HG03432 (cell line): ENCODE results near the gene VGLL4.
A peak's percentile ranks its signal among the peaks of the same experiment; 100 is the strongest.
"Not testable (repeated sequence)": the region's sequence is repeated elsewhere in the genome, so short reads cannot be mapped to it uniquely, and the experiment has no call there.

ENCODE experiments used
- ATAC-seq: cut with Tn5 transposase; IDR thresholded peaks from one replicate; pipeline ENCODE4 v1.9.1; 2021; ENCODE audit warnings: mild to moderate bottlenecking, moderate library complexity; ENCODE audit not compliant: unreplicated experiment

The VGLL4 gene

DNA sequence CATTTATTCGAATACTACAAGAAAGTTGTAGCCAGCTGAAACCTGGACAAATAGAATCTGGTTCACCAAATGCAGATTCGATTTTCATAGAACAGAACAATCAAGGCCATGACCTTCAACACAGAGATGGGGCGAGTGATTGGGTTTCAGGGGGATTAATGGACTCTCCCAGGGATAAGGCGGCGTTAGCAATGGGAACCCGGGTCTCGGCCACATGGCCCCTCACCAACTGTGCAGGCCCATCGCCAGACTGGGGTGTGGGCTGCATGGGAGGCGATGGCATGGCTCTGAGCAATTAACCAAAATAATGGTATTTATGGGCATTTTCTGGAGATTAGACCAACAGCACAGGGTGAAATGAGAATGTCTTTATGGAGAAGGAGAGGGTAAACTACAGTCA lies 34.2 kb downstream of the VGLL4 start:
- no peak for ATAC-seq

DNA sequence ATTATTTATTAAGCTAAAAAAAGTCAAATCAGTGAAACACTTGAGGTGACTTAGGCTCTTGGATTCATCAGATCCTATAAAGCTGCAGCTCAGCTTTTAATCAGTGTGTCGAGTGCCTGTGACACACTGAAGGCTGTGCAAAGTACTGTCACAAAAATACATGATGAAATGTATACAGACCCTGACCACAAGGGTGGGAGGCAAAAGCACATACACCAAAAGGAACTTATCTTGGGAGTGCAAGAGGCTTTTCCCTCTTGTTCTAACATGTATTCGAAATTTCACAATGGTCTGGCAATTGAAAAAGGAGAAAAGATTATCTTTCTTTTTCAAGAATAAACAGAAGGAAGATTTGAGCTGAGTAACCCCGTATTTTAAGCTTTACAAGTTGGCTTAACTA lies 35.9 kb downstream of the VGLL4 start:
- no peak for ATAC-seq

DNA sequence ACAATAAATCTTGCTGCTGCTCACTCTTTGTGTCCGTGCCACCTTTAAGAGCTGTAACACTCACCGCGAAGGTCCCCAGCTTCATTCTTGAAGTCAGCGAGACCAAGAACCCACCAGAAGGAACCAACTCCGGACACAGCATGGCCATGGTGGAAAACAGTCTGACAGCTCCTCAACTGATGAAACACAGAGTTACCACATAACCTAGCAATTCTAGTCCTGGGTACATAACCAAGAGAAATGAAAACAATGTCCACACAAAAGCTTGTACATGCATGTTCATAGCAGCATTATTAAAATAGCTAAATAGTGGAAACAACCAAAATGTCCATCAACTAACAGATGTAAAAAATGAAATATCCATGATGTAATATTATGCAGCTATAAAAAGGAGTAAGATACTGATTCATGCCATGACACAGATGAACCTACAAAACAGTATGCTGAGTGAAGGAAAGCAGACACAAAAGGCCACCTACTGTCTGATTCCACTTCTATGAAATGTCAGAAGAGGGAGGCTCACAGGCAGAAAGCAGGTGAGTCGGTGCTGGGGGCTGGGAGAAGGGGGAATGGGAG lies 36.8 kb downstream of the VGLL4 start:
- ATAC-seq = no peak

DNA sequence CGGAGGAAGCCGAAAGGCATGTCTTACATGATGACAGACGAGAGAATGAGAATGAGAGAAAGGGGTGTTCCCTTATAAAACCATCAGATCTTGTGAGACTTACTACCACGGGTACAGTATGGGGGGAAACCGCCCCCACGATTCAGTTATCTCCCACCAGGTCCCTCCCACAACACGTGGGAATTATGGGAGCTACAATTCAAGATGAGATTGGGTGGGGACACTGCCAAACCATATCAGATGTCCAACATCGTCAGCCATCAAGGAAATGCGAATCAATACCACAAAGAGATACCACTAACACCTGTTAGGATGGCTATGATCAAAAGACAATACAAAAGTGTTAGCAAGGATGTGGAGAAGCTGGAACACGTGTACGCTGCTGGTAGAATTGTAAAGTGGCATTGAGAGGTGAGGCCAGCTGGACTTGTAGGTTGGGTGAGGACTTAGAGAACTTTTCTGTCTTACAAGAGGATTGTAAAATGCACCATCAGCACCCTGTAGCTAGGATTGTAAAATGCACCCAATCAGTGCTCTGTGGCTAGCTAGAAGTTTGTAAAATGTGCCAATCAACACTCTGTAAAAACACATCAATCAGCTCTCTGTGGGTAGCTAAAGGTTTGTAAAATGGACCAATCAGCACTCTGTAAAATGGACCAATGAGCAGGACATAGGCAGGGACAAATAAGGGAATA lies 37.5 kb downstream of the VGLL4 start:
- ATAC-seq = no peak

DNA sequence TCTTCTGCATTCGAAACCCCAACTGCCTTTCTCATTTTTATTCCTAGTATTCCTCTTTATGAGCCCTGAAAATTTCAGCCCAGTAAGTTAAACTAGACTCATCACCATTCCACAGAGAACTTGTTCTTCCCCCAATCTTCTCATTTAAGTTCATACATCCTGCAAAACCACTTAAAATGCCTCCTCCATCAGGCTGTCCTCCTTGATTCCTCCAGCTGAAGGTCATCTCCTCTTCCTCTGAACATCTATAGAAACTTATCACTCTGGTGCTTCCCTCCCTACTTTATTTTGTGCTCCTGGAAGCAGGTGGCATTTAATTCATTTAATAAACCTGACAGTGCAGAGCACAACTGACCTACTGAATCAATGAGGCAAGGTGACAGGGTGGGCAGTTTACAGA lies 38.3 kb downstream of the VGLL4 start:
- no peak for ATAC-seq

DNA sequence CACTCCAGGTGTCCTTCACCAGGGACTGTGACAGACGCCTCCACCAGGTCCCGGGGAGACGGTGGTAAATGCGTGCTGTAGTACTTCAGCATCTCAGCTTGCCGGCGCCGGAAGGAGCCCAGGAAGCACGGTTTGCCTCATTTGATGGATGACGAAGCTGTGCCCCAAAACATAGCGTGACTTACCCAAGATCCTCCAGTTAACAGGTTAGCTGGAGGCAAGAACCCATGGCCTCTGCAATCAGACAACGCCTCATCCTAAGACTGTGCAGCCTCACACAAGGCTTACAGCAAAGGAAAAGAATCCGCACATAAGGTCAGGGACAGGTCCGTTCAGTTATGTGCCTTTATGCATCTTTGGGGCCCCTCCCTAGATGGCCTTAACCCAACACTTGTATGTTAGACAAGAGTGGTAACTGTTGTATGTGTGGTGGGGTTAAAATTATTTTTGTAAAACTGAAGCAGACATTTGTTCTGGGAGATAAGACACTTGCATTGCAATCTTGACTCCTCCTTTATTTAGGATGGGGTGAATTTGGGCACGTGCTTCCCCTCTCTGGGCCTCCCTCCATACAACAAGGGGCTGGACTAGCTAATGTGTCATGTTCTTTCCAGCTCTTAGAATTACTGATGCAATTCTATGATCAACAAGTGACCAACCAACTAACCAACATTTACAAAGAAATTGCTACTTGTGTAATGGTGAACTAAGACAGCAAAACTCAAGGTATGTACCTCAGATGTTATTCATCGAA lies 39.4 kb downstream of the VGLL4 start:
- ATAC-seq = no peak

DNA sequence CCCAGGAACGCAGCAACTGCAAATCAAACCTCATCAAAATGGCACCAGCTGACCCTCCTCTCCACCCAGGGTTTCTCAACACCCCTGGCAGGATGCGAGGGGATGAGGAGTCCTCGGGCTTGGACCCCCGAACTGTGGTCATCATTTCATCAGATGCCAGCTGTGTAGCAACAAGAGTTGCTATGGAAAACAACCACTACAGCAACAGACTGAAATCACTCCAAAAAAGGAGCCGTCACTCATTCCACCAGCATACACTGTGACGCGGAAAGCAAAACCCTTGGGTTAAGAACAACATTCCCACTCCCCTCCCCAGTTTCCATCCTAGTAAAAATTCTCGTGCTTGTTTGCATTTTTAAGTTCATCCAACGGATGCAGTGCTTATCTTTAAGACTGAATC lies 40.1 kb downstream of the VGLL4 start:
- no peak for ATAC-seq

DNA sequence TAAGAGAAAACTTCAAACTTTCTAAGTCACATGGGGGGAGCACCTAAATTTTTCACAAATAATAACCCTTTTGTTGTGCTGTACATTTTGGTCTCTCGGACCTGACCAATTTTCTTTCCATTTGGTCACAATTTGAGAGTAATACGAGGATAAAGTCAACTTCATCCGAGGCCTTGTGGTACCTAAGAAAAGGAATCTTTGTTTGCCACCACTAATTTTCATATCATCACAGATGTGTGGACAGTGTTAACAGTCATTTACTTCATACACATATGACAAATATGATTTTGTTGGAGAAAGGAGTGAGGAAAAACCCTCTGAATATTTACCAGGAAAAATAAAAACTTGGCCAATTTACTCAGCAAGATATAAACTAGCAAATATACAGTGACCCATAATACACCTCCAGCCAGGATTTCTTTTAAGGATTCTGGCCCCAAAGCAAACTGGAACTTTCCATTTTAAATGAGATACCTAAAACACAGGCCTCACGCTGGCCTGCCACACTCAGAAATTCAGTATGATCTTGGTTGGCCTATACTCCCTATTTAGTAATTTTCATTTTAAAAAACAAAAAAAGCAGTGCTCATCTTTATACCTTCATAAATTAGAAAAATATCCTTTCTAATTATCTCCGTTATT lies 40.7 kb downstream of the VGLL4 start:
- no peak for ATAC-seq

DNA sequence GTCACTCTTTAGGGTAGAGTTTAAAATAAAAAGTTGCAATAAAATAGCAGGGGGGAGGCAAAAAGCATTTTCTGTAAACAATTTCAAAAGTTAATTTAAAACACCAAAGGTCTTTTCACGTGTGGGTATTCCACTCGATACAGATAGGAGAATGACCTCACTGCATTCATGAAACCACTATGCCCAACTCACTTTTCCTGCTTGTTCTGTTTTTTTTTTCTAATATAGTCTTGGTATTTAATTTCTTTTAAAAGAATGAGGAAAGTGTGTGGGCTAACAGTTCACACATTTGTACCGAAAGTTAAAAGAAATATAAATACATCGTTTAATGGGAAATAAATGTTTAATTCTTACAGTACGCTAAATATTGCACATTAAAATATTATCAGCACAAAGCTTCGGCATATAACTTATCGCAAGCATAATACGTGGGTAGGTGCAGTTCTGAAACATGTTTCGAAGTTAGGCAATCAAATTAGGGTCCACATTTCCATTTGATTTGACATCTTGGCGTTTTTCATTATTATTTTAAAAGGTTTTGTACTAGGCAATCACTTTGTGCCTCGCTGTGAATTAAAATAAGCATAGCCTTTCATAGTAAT lies 41.4 kb downstream of the VGLL4 start:
- ATAC-seq = no peak

DNA sequence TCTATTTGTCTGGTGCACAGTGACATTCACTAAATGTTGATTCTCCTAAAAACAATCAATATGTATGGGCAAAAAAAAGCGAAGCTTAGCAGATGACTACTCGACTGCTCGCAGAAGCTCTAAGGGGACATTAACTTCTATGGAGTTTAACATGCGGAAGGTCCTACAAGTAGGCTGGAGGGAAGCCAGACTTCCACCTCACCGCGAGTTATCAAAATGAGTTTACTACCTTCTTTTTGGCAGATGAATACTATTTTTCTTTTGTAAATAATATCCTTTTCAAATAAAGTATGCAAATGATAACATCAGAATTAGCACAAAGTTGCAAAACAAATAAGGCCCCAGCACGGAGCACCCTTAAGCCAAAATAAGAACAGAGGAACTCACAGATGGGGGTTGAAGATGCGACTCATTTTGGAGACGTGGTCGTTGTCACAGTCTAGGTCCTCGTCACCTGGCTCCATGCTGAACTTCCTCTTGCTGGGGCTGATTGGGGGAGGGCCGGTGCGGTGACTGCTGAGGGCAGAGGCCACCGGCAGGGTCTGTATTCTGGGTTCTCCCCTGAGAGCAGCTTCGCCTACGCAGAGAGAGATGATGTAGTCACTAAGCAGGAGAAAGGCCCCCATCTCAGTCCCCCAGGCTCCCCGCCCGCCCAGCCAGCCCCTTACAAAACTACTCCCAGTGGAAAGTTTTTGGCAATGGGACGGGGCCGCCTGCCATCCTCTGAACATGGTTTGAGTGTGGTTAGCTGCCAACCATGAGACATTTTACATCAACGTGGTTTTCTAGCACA lies 42.1 kb downstream of the VGLL4 start:
- peak; percentile 96 for ATAC-seq

DNA sequence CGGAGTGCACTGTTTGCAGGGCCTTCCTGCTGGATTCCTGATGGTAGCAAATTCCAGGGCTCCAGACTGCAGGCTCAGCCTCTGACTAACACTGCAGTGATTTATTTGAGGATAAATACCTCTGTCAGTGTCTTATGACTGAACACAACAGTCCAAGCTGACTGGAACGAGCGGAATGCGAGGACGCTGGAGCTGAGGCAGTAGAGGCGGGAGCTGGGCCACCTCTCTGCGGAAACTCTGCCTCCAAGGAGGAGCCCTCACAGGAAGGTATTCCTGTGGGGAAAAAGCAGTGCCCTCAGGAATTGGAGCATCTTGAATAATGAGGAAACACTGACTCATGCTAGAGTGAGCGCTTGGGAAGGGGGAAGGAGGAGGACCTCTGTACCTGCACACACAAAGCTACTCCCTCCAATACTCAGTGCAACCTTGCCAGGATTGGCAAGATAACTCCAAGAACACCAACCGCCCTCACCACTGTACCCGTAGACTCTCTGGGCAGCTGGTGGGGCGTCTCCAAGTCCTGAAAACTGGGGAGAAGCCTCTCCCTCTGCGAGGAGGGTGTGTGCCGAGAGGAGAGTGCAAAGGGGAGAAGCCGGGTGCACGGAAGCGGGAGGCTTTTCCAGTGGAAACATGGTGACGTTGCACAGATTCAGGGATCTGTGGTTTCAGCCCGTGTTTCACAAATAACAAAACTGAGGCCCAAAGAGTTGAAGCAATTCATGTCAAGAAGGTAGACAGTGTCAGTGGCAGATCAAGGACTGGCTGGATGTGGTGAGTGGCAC lies 43.0 kb downstream of the VGLL4 start:
- ATAC-seq = no peak

DNA sequence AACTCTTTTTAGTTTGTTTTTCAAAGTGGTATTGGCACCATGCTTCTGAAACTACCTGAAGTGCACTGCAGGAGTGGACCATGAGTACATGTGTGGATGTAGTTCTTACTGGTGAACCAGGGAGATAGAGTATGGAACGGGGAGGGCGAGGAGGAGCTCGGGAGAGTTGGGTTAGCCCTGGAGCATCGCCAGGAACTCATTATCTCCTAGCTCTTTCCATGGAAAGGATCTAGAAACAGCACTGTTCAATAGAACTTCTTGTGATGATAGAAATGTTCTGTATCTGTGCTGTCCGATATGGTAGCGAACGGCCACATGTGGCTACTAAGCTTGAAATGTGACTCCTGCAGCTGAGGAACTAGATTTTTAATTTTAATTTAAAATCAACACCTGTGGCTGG lies 47.3 kb downstream of the VGLL4 start:
- no peak for ATAC-seq

DNA sequence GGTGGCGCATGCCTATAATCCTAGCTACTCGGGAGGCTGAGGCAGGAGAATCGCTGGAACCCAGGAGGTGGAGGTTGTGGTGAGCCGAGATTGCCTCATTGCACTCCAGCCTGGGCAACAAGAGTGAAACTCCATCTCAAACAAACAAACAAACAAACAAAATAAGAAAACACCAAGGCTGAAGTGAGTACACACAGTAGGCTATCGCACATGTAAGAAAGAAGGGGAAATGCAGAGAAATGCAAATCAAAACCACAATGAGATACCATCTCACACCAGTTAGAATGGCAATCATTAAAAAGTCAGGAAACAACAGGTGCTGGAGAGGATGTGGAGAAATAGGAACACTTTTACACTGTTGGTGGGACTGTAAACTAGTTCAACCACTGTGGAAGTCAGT lies 48.7 kb downstream of the VGLL4 start:
- ATAC-seq = not testable (repeated sequence)

DNA sequence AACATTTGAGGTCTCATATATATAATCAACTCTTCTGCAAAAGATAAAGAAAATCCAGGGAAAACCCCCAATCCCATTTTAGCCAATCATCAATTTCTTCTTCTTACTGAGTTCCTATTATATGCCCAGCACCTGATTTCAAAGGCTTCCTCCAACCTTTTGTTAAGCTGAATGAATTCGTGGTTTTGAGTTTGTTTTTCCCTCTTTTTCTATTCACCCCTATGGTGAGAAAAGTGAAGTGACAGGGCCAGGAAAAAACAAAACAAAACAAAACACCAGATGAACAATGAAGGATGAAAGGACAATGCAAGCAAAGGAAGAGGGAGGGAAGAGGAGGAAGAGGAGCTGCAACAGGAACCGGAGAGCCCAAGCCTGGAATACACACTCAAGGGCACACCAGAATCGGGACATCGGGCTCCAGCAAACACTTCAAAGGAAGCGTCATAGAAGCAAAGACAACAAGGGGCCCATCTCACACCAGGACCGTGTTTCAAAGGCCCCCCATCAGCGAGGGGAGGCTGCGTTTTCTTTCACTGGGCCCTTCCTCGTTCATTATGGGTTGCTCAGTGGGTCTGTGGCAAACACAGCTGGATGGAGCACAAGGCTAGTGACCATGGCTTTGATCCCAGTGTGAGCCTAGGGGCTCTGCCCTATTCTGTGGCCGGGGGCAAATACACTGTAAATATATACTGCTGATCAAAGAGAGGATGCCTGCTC lies 50.2 kb downstream of the VGLL4 start:
- no peak for ATAC-seq

DNA sequence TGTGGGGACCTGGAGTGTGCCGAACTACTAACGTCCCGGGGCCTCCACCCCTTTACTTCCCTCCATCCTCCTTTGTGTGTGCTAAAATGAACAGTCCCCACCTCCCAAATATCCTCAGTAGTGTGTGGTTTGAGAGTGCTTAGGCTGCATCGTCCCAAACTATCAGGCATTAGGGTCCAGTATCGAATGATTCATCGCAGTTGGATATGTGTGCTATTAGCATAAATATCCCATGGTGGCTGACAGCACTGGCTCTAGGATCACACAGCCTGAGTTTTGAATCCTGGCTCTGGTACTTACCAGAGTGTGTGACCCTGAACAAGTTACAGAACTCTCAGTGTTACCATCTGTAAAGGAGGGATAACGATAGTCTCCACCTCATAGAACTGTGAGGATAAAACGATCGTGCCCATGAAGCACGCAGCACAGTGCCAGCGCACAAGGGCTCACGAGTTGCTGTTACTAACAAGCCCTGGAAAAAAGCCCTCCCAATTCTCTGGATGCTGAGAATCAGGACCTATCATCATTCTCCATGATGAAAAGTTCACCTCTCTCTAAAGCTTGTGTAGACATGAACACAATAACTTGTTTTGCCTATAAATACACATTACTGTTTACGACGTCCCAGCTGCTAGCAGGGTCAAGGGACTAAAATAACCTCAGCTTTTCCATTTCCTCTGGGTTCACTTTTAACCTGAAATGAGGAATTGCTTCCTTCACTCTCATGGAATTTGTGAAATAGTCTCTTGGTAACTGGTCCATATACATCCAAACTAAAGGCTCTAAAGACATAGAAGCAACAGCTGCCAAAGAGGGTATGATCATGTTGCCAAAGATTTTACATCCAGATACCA lies 51.0 kb downstream of the VGLL4 start:
- no peak for ATAC-seq

DNA sequence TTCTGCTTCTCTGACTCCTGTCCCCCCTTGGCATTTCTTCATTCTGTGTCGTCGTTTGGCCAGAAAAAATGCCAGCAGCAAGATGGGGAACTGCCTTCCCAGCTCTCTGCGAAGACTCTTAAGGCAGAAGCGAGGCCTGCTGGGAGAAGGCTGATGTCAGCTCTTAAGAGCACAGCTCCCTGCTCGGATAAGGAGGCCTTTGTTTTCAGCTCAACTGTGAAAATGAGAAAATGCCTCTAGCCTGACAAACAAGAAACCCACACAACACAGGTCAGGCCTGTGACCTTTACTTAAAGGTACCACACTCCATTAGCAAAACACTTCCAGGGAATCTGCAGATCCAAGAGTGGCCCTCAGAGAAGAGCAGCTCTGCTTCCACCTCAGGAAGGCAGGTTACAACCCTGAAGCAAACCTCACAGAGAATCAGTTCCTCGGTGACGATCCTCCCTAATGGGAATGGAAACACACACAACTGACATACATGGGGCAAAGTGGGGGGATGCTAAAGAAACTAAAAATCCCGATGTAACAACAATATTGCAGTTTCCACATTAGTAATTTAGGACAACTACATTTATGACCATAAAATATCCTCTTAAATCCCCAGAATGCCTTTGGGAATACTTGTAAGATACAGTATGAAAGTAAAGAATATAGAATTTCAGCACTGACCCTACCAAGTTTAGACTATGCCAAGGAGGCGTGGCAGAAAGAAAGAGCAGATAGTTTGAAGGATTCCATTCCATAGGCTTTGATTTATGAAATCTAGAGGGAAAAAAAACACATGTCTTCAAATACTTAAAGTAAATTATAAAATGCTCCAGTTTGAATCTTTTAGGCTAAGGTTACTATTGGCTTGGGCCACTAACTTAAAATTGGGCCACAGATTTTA lies 52.1 kb downstream of the VGLL4 start:
- ATAC-seq = no peak

DNA sequence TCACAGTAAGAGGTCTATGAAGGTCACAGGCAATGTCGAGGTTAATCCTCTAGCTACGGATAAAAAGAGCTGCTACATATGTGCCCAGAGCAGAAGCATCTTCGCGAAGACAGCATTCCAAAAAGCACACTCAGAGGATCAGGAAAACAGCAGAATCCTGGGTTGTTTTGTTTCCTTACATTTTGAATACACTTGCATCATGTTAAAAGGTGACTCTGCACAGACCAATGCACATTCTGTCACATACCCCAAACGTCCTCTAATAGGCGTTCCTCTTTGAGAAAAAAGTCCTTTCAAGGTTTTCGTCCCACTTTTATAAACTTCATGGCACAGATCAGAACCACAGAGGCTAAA lies 52.7 kb downstream of the VGLL4 start:
- no peak for ATAC-seq
